ENCODE measurements around the gene MYLK2.

Gene MYLK2

GRCh38 chr20:31836853-31837608 lies 17.9 kb downstream of the MYLK2 start:
- DNase-seq, result no peak

- DNase-seq, result no peak
These were observed 18.8 kb downstream of the MYLK2 start for GRCh38 chr20:31837896-31838397.

- no peak for DNase-seq
These were observed 19.6 kb downstream of the MYLK2 start for GRCh38 chr20:31838646-31839292.

- DNase-seq, result no peak
These were observed 20.8 kb downstream of the MYLK2 start for GRCh38 chr20:31839782-31840487.

- no peak for DNase-seq
These were observed 22.0 kb downstream of the MYLK2 start for GRCh38 chr20:31840906-31841816.

GRCh38 chr20:31841928-31842327 lies 22.8 kb downstream of the MYLK2 start:
- no peak for DNase-seq

GRCh38 chr20:31842471-31843157 lies 23.5 kb downstream of the MYLK2 start:
- DNase-seq, result no peak

GRCh38 chr20:31843288-31843687 lies 24.1 kb downstream of the MYLK2 start:
- DNase-seq, result no peak

- DNase-seq, result no peak
These were observed 24.7 kb downstream of the MYLK2 start for GRCh38 chr20:31843881-31844280.

GRCh38 chr20:31844737-31845299 lies 25.7 kb downstream of the MYLK2 start:
- DNase-seq, result no peak

GRCh38 chr20:31845300-31845863 lies 26.2 kb downstream of the MYLK2 start, which contains the start of gene FOXS1:
Gene FOXS1, minus strand, starts transcription at chr20:31845604. Its CDS starts 62 bp downstream, at chr20:31845542.
- DNase-seq, result no peak

GRCh38 chr20:31846793-31847138 lies 27.6 kb downstream of the MYLK2 start:
- no peak for DNase-seq

GRCh38 chr20:31848088-31848999 lies 29.2 kb downstream of the MYLK2 start:
- DNase-seq, result no peak

- no peak for DNase-seq
These were observed 30.3 kb downstream of the MYLK2 start for GRCh38 chr20:31849306-31849930.

GRCh38 chr20:31851240-31851955 lies 32.2 kb downstream of the MYLK2 start:
- DNase-seq, result no peak

- no peak for DNase-seq
These were observed 34.3 kb downstream of the MYLK2 start for GRCh38 chr20:31853481-31853880.

GRCh38 chr20:31856516-31856915 lies 37.4 kb downstream of the MYLK2 start:
- no peak for DNase-seq

- no peak for DNase-seq
These were observed 39.0 kb downstream of the MYLK2 start for GRCh38 chr20:31857861-31858759.
